H1 (cell line): ENCODE data around the gene MNS1. TPM values are rescaled to one million over a fixed set of nuclear protein-coding genes. Genes with fewer than 3 reads are reported as not detected.

Experiments used
- CTCF ChIA-PET: fragments of 300-600 bp; sonication (Branson Sonifier 250); formaldehyde crosslinking; loops from one replicate; lab custom pipeline; 2021; ENCODE audit not compliant: partially characterized antibody; lab: Charles Lee
- POLR2A ChIA-PET: fragments of 300-600 bp; sonication (Branson Sonifier 250); formaldehyde crosslinking; loops from one replicate; lab custom pipeline; 2021; ENCODE audit warnings: inconsistent platforms; ENCODE audit not compliant: partially characterized antibody; lab: Charles Lee
- DNase-seq, 2 experiments: peaks; one replicate each; pipeline versions ENCODE4 v3.0.0 to v3.0.0-alpha.2; 2010 to 2022; ENCODE audit warnings: low spot score in 2 of 2, low read depth in 1 of 2, mixed read lengths in 1 of 2
- FAIRE-seq: peaks from 2 replicates; lab custom pipeline; 2011; peaks lifted over from hg19 to GRCh38; lab: Jason Lieb, UNC
- H2AFZ ChIP-seq: 2 replicates; pipeline ENCODE4 v1.8.1; 2012; ENCODE audit warnings: low read length, inconsistent platforms
- H2AK5ac ChIP-seq: 2 replicates; pipeline ENCODE4 v1.6.1; 2013; ENCODE audit warnings: low read depth, low read length
- H2BK120ac ChIP-seq: replicated peaks from 2 replicates; pipeline ENCODE3; 2013; ENCODE audit warnings: low read depth, low read length, inconsistent platforms
- H2BK12ac ChIP-seq: 2 replicates; pipeline ENCODE4 v1.6.1; 2013; ENCODE audit warnings: low read depth, low read length
- H2BK15ac ChIP-seq: 2 replicates; pipeline ENCODE4 v1.6.1; 2013; ENCODE audit warnings: low read length
- H2BK20ac ChIP-seq: 2 replicates; pipeline ENCODE4 v1.6.1; 2013; ENCODE audit warnings: low read length
- H2BK5ac ChIP-seq: 2 replicates; pipeline ENCODE4 v1.6.1; 2013; ENCODE audit warnings: low read depth, low read length
- H3K14ac ChIP-seq: 2 replicates; pipeline ENCODE4 v1.6.1; 2013; ENCODE audit warnings: inconsistent platforms; ENCODE audit not compliant: insufficient read length
- H3K18ac ChIP-seq: 2 replicates; pipeline ENCODE4 v1.6.1; 2013; ENCODE audit warnings: low read length; ENCODE audit errors: extremely low read depth
- H3K23ac ChIP-seq: 2 replicates; pipeline ENCODE4 v1.6.1; 2013; ENCODE audit warnings: inconsistent platforms; ENCODE audit not compliant: insufficient read length
- H3K23me2 ChIP-seq: 2 replicates; pipeline ENCODE4 v1.6.1; 2013; ENCODE audit warnings: low read depth, low read length
- H3K27ac ChIP-seq: 2 replicates; pipeline ENCODE4 v1.6.1; 2011; ENCODE audit warnings: low read depth, low read length, inconsistent platforms
- H3K27me3 ChIP-seq, 4 experiments: replicated peaks in 1 of 4; 1 replicate in 1 of 4; 2 replicates in 3 of 4; pipeline versions ENCODE4 v1.6.1 to v1.8.1; 2011 to 2013; ENCODE audit warnings: low read length in 3 of 4, mild to moderate bottlenecking in 3 of 4, inconsistent platforms in 2 of 4, mixed read lengths in 2 of 4, moderate library complexity in 1 of 4; ENCODE audit not compliant: control insufficient read depth in 3 of 4, insufficient read depth in 3 of 4; ENCODE audit errors: extremely low read depth in 1 of 4
- H3K36me3 ChIP-seq, 4 experiments: 2 replicates each; pipeline versions ENCODE4 v1.6.1 to v1.8.1; 2011 to 2013; ENCODE audit warnings: mild to moderate bottlenecking in 4 of 4, low read length in 3 of 4, moderate library complexity in 2 of 4, control low read depth in 1 of 4, inconsistent platforms in 1 of 4; ENCODE audit not compliant: insufficient read depth in 4 of 4, control insufficient read depth in 2 of 4
- H3K4ac ChIP-seq: replicated peaks from 2 replicates; pipeline ENCODE3; 2013; ENCODE audit warnings: low read length, low read depth, mixed read lengths, inconsistent platforms; ENCODE audit not compliant: insufficient read length
- H3K4me1 ChIP-seq, 4 experiments: replicated peaks in 1 of 4; 1 replicate in 1 of 4; 2 replicates in 3 of 4; pipeline versions ENCODE4 v1.6.1 to v1.8.1; 2011 to 2013; ENCODE audit warnings: low read length in 3 of 4, inconsistent platforms in 2 of 4, mixed read lengths in 1 of 4; ENCODE audit not compliant: insufficient read depth in 4 of 4, control insufficient read depth in 3 of 4
- H3K4me2 ChIP-seq, 2 experiments: 2 replicates each; pipeline versions ENCODE4 v1.6.1 to v1.8.1; 2011 to 2013; ENCODE audit warnings: low read depth in 2 of 2, low read length in 2 of 2, control low read depth in 1 of 2, inconsistent platforms in 1 of 2, mild to moderate bottlenecking in 1 of 2; ENCODE audit not compliant: insufficient read depth in 1 of 2
- H3K4me3 ChIP-seq, 4 experiments: fragments of 200-600, 300-600 bp in 1 of 4; sonication (generic), shearing (Covaris generic), sonication (Bioruptor Twin) in 1 of 4; 2 replicates each; pipeline versions ENCODE4 v1.5.1 to v1.8.1; 2011 to 2016; ENCODE audit warnings: low read length in 4 of 4, low read depth in 3 of 4, control low read depth in 2 of 4, inconsistent platforms in 2 of 4, mild to moderate bottlenecking in 2 of 4, mixed read lengths in 1 of 4, moderate library complexity in 1 of 4; ENCODE audit not compliant: insufficient read depth in 2 of 4; ENCODE audit errors: extremely low read depth in 1 of 4
- H3K56ac ChIP-seq: replicated peaks from 2 replicates; pipeline ENCODE3; 2013; ENCODE audit warnings: low read depth, mild to moderate bottlenecking, mixed read lengths, low read length, inconsistent platforms; ENCODE audit not compliant: insufficient read length
- H3K79me1 ChIP-seq: 2 replicates; pipeline ENCODE4 v1.6.1; 2013; ENCODE audit warnings: low read depth, low read length, control low read depth
- H3K79me2 ChIP-seq, 2 experiments: 2 replicates each; pipeline versions ENCODE4 v1.6.1 to v1.8.1; 2012 to 2013; ENCODE audit warnings: low read length in 2 of 2, mild to moderate bottlenecking in 2 of 2, inconsistent platforms in 1 of 2; ENCODE audit not compliant: insufficient read depth in 2 of 2, control insufficient read depth in 1 of 2
- H3K9ac ChIP-seq, 4 experiments: replicated peaks in 1 of 4; 1 replicate in 1 of 4; 2 replicates in 3 of 4; pipeline versions ENCODE4 v1.6.1 to v1.8.1; 2011 to 2013; ENCODE audit warnings: low read depth in 3 of 4, low read length in 3 of 4, control low read depth in 2 of 4, mild to moderate bottlenecking in 2 of 4, moderate library complexity in 2 of 4, inconsistent platforms in 1 of 4; ENCODE audit errors: extremely low read depth in 1 of 4
- H3K9me3 ChIP-seq, 2 experiments: 2 replicates each; pipeline versions ENCODE4 v1.6.1 to v1.8.1; 2012 to 2013; ENCODE audit warnings: mild to moderate bottlenecking in 2 of 2, moderate library complexity in 2 of 2, control low read depth in 1 of 2, inconsistent platforms in 1 of 2, low read depth in 1 of 2, low read length in 1 of 2, mixed read lengths in 1 of 2; ENCODE audit not compliant: insufficient read depth in 2 of 2
- H4K20me1 ChIP-seq, 2 experiments: replicated peaks in 1 of 2; 2 replicates each; pipeline versions ENCODE3 to v1.8.1; 2011 to 2013; ENCODE audit warnings: inconsistent platforms in 2 of 2, low read length in 2 of 2, mild to moderate bottlenecking in 1 of 2; ENCODE audit not compliant: insufficient read depth in 2 of 2, control insufficient read depth in 1 of 2
- H4K5ac ChIP-seq: 2 replicates; pipeline ENCODE4 v1.6.1; 2013; ENCODE audit warnings: low read length, low read depth, mixed read lengths, inconsistent platforms; ENCODE audit not compliant: insufficient read length
- H4K8ac ChIP-seq: 2 replicates; pipeline ENCODE4 v1.8.0; 2013; ENCODE audit warnings: mild to moderate bottlenecking, moderate library complexity, low read length, inconsistent platforms; ENCODE audit not compliant: insufficient read depth; ENCODE audit errors: extremely low read depth
- H4K91ac ChIP-seq: replicated peaks from 2 replicates; pipeline ENCODE3; 2013; ENCODE audit warnings: low read length, mixed read lengths, inconsistent platforms; ENCODE audit not compliant: insufficient read length
- BCL11A ChIP-seq, 2 experiments: IDR thresholded peaks; one replicate each; pipeline ENCODE4 v1.6.1; 2011; ENCODE audit warnings: low read depth in 2 of 2, low read length in 2 of 2, mild to moderate bottlenecking in 2 of 2
- CEBPB ChIP-seq: IDR thresholded peaks from 2 replicates; pipeline ENCODE4 v1.6.1; 2012; ENCODE audit warnings: low read depth, low read length
- CHD1 ChIP-seq: IDR thresholded peaks from 2 replicates; pipeline ENCODE4 v1.6.1; 2012; ENCODE audit warnings: low read depth, low read length, improper control_type of control experiment
- CTCF ChIP-seq, 3 experiments: IDR thresholded peaks; 1 replicate in 2 of 3; 2 replicates in 1 of 3; pipeline versions ENCODE4 v1.5.1 to v1.6.1; 2011; ENCODE audit warnings: low read length in 3 of 3, mild to moderate bottlenecking in 3 of 3, inconsistent platforms in 2 of 3, low read depth in 1 of 3, moderate library complexity in 1 of 3; ENCODE audit not compliant: insufficient read depth in 1 of 3; ENCODE audit errors: control extremely low read depth in 1 of 3
- KDM5A ChIP-seq: fragments of 200-600 bp; IDR thresholded peaks from 2 replicates; pipeline ENCODE4 v1.7.1; 2012; ENCODE audit warnings: mild to moderate bottlenecking, low read length, inconsistent platforms, mixed read lengths
- POU5F1 ChIP-seq: IDR thresholded peaks from 2 replicates; pipeline ENCODE4 v1.6.1; 2011; ENCODE audit warnings: low read depth, mild to moderate bottlenecking, low read length, moderate library complexity
- RAD21 ChIP-seq, 2 experiments: IDR thresholded peaks in 1 of 2; conservative IDR thresholded peaks in 1 of 2; 2 replicates each; pipeline ENCODE4 v1.6.1; 2011; ENCODE audit warnings: low read depth in 2 of 2, low read length in 2 of 2, improper control_type of control experiment in 1 of 2, inconsistent platforms in 1 of 2, mild to moderate bottlenecking in 1 of 2, moderate library complexity in 1 of 2
- RBBP5 ChIP-seq: IDR thresholded peaks from 2 replicates; pipeline ENCODE4 v1.7.1; 2012; ENCODE audit warnings: low read depth, mild to moderate bottlenecking, inconsistent platforms, low read length, moderate library complexity, borderline replicate concordance
- SRF ChIP-seq: IDR thresholded peaks from 2 replicates; pipeline ENCODE4 v1.6.1; 2011; ENCODE audit warnings: mild to moderate bottlenecking, low read depth, low read length, moderate library complexity
- TAF1 ChIP-seq: IDR thresholded peaks from 2 replicates; pipeline ENCODE4 v1.6.1; 2011; ENCODE audit warnings: mild to moderate bottlenecking, low read depth, low read length
- WGBS, 2 experiments: shearing (Covaris generic) in 1 of 2; methylation state at CpG; one replicate each; pipeline versions ENCODE4 v1.1.6 to v1.1.7; 2013 to 2015; ENCODE audit warnings: low lambda C conversion rate in 2 of 2, mixed read lengths in 2 of 2, inconsistent platforms in 1 of 2, low coverage in 1 of 2, missing lambda C conversion rate in 1 of 2; ENCODE audit not compliant: insufficient replicate concordance in 2 of 2, insufficient coverage in 1 of 2, insufficient read length in 1 of 2; ENCODE audit errors: extremely low coverage in 1 of 2, missing lambda C conversion rate in 1 of 2; 5-methylcytosine and 5-hydroxymethylcytosine counted together
- polyA plus RNA-seq, 7 experiments: library from polyadenylated mRNA; depleted of rRNA in 3 of 7; stranded (reverse) in 5 of 7; unstranded in 2 of 7; fragments of >200 nt in 5 of 7; fragments of 200-250 nt in 2 of 7; gene quantifications; 1 replicate in 5 of 7; 2 replicates in 1 of 7; 4 replicates in 1 of 7; pipeline versions ENCODE4 v1.2.1 to v1.2.3, GENCODE V29; 2011 to 2013; ENCODE audit warnings: missing spikeins in 2 of 7, mixed read lengths in 2 of 7
- total RNA-seq: library from RNA; stranded (reverse); fragmentation: NEBNext Ultra II Directional; extraction: Animal tissue kit (Norgen Biotek cat#: 25700); gene quantifications from 2 replicates; pipeline ENCODE4 v1.2.1, GENCODE V29; 2021

MNS1 gene
- total and polyA plus RNA-seq, 2 of the 8 experiments (the other 6 are each of a cell fraction or from before 2014, with no cell fraction given): 0.57 TPM; not detected in 1

GRCh38 chr15:56428821-56429458 lies 36.0 kb downstream of the MNS1 start:
- DNase-seq: no peak
- POLR2A ChIA-PET: no interaction called here
- H2BK5ac ChIP-seq: no peak overlapping the region

More at GRCh38 chr15:56428821-56429458, 36.0 kb downstream of the MNS1 start:
- no peak for TF ChIP-seq POU5F1
- TF ChIP-seq SRF: no peak
- TF ChIP-seq CHD1: no peak
- TF ChIP-seq BCL11A (IDR thresholded peaks at IDR 0.05; ENCODE audit: low read depth in 2 of 2, low read length in 2 of 2): no peak
- TF ChIP-seq RBBP5: no peak
- peak in 2 of 3 experiments; percentile 43 to 46; a peak in 2 of 4 replicates for TF ChIP-seq CTCF (IDR thresholded peaks at IDR 0.05; ENCODE audit: control extremely low read depth in 1 of 3, insufficient read depth in 1 of 3, low read depth in 1 of 3, low read length in 3 of 3)
- TF ChIP-seq KDM5A: no peak
- peak; percentile 65 to 74 for TF ChIP-seq RAD21 (IDR thresholded peaks at IDR 0.05 in 1 of 2, conservative IDR thresholded peaks at IDR 0.05 in 1 of 2; ENCODE audit: low read depth in 2 of 2, low read length in 2 of 2)
- TF ChIP-seq TAF1: no peak
- TF ChIP-seq CEBPB: no peak
- TF ChIP-seq, all 59 proteins: peak for 2
- Histone ChIP-seq H2BK15ac (no peak overlapping the region), H3K23me2 (no peaks in the 10 kb centered on the region), H3K56ac (no peak overlapping the region), H3K27me3 (no peaks in the 10 kb centered on the region), H3K4ac (no peak overlapping the region), H3K4me2 (no peak overlapping the region), H3K23ac (no peak overlapping the region), H4K20me1 (no peaks in the 10 kb centered on the region), H4K8ac (no peak overlapping the region), H2BK20ac (no peak overlapping the region), H2AK5ac (no peak overlapping the region), H3K36me3 (peaks cover 0 to under 1% (median 0%) of the 10 kb centered on the region in 4 experiments; a peak in 1 of 8 replicates), H2BK120ac (no peak overlapping the region), H4K91ac (no peak overlapping the region), H3K79me2 (no peaks in the 10 kb centered on the region), H3K18ac (no peak overlapping the region), H3K9ac (no peak overlapping the region), H3K9me3 (no peaks in the 10 kb centered on the region), H2AFZ (no peak overlapping the region), H3K27ac (no peak overlapping the region), H2BK12ac (no peak overlapping the region), H3K4me1 (no peaks in the 10 kb centered on the region), H3K79me1 (no peaks in the 10 kb centered on the region), H3K14ac (no peak overlapping the region), H3K4me3 (no peak overlapping the region), H4K5ac (no peak overlapping the region)
- CTCF ChIA-PET: interaction anchor here (0.7 to 7.3 kb wide), 10 partner anchors 11 to 184 kb away, joined by 3 to 119 read pairs (median 6); no protein-coding TSS in a partner anchor
- 36% methylated on average over 2 of the region's 2 CpGs; no CpG with 5 or more reads in 1 of the 2 experiments for WGBS, 2 experiments
- no peak for FAIRE-seq
